Smooth muscle cell (in vitro differentiated cells): ENCODE data around the gene NUTF2. TPM values are rescaled to one million over a fixed set of nuclear protein-coding genes. Genes with fewer than 3 reads are reported as not detected.
"Not testable (repeated sequence)": the region's sequence is repeated elsewhere in the genome, so short reads cannot be mapped to it uniquely, and the experiment has no call there.

Source experiments
- DNase-seq: peaks from one replicate; lab custom pipeline; 2025; ENCODE audit not compliant: unreplicated experiment; lab: John Stamatoyannopoulos, UW
- H2AFZ ChIP-seq: fragments of 200-600 bp; sonication (generic); 2 replicates; pipeline ENCODE4 v1.6.0; 2016; ENCODE audit warnings: antibody characterized with exemption, low read depth, mild to moderate bottlenecking
- H3F3A ChIP-seq: fragments of 200-600 bp; sonication (generic); 2 replicates; pipeline ENCODE4 v1.6.0; 2017; ENCODE audit warnings: antibody characterized with exemption, low read depth
- H3K27ac ChIP-seq: fragments of 200-600 bp; sonication (generic); 2 replicates; pipeline ENCODE4 v1.5.1; 2016; ENCODE audit warnings: low read depth, mild to moderate bottlenecking
- H3K27me3 ChIP-seq: fragments of 200-600 bp; sonication (generic); 2 replicates; pipeline ENCODE4 v1.6.1; 2016; ENCODE audit warnings: low read depth, mild to moderate bottlenecking
- H3K36me3 ChIP-seq: fragments of 200-600 bp; sonication (generic); 2 replicates; pipeline ENCODE4 v1.5.1; 2016; ENCODE audit warnings: low read depth
- H3K4me1 ChIP-seq: fragments of 200-600 bp; sonication (generic); 2 replicates; pipeline ENCODE4 v1.5.1; 2016; ENCODE audit warnings: low read depth
- H3K4me2 ChIP-seq: fragments of 200-600 bp; sonication (generic); 2 replicates; pipeline ENCODE4 v1.6.0; 2016; ENCODE audit warnings: mild to moderate bottlenecking
- H3K4me3 ChIP-seq: fragments of 200-600 bp; sonication (generic); 2 replicates; pipeline ENCODE4 v1.5.1; 2016; ENCODE audit warnings: mild to moderate bottlenecking
- H3K79me2 ChIP-seq: fragments of 200-600 bp; sonication (generic); 2 replicates; pipeline ENCODE4 v1.6.0; 2016; ENCODE audit warnings: low read depth, mild to moderate bottlenecking
- H3K9ac ChIP-seq: fragments of 200-600 bp; sonication (generic); 2 replicates; pipeline ENCODE4 v1.6.0; 2016; ENCODE audit warnings: low read depth
- H3K9me3 ChIP-seq: fragments of 200-600 bp; sonication (generic); replicated peaks from 2 replicates; pipeline ENCODE4 v1.5.1; 2016; ENCODE audit warnings: low read depth
- H4K20me1 ChIP-seq: fragments of 200-600 bp; sonication (generic); 2 replicates; pipeline ENCODE4 v1.6.0; 2016; ENCODE audit warnings: low read depth
- CTCF ChIP-seq: fragments of 200-600 bp; sonication (generic); IDR thresholded peaks from 2 replicates; pipeline ENCODE4 v1.5.1; 2017; ENCODE audit warnings: borderline replicate concordance, mild to moderate bottlenecking, antibody characterized with exemption; ENCODE audit not compliant: insufficient read depth, poor library complexity, severe bottlenecking
- WGBS: methylation state at CpG from one replicate; pipeline ENCODE4 v1.1.7; 2016; ENCODE audit warnings: low lambda C conversion rate; 5-methylcytosine and 5-hydroxymethylcytosine counted together
- polyA plus RNA-seq: library from polyadenylated mRNA; unstranded; fragments of >200 nt; fragmentation: Nextera tagmentation; extraction: Ambion mirVana; gene quantifications from 2 replicates; pipeline ENCODE4 v1.2.1, GENCODE V29; 2016
- total RNA-seq: library from RNA; depleted of rRNA; stranded (reverse); fragments of >200 nt; gene quantifications from 2 replicates; pipeline ENCODE4 v1.2.3, GENCODE V29; 2014

The NUTF2 gene
- total and polyA plus RNA-seq, 2 experiments from 2014 or later = 115 to 202 TPM

DNA sequence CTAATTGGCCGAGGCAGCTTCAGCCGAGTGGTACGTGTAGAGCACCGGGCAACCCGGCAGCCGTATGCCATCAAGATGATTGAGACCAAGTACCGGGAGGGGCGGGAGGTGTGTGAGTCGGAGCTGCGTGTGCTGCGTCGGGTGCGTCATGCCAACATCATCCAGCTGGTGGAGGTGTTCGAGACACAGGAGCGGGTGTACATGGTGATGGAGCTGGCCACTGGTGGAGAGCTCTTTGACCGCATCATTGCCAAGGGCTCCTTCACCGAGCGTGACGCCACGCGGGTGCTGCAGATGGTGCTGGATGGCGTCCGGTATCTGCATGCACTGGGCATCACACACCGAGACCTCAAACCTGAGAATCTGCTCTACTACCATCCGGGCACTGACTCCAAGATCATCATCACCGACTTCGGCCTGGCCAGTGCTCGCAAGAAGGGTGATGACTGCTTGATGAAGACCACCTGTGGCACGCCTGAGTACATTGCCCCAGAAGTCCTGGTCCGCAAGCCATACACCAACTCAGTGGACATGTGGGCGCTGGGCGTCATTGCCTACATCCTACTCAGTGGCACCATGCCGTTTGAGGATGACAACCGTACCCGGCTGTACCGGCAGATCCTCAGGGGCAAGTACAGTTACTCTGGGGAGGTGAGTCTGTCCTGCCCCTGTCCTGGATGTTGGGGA lies 62.5 kb downstream of the NUTF2 start:
- Histone ChIP-seq H3K9ac (no peak overlapping the region), H3K36me3 (no peaks in the 10 kb centered on the region), H3K27ac (no peak overlapping the region), H2AFZ (no peak overlapping the region), H3K4me3 (no peak overlapping the region), H3K4me2 (no peak overlapping the region), H3K9me3 (no peaks in the 10 kb centered on the region), H3K79me2 (peaks cover 3% of the 10 kb centered on the region), H3F3A (no peaks in the 10 kb centered on the region), H3K27me3 (no peaks in the 10 kb centered on the region), H4K20me1 (peaks cover 73% of the 10 kb centered on the region), H3K4me1 (no peaks in the 10 kb centered on the region)
- TF ChIP-seq CTCF = no peak
- no peak for DNase-seq
- 98% methylated on average over 36 of the region's 36 CpGs for WGBS

DNA sequence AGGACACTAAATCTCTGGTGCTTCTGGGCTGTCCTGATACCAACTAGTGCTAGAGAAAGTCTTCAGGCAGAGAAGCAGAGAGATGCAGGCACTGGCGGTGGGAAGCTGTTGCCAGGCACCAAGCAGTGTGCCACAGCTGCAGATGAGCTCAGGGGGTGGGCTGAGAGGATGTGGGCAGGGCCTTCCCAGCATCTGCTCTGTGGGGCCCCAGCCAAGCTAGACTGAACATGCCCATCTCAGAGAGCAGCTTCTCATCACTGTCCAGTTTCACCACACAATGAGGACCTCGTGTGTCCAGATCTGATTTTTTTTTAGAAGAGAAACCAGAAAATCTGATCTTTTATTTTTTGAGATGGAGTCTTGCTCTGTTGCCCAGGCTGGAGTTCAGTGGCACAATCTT lies 63.4 kb downstream of the NUTF2 start:
- TF ChIP-seq CTCF = no peak
- peak; percentile 6 for DNase-seq
- Histone ChIP-seq H3K27ac (no peak overlapping the region), H3F3A (no peaks in the 10 kb centered on the region), H3K9ac (no peak overlapping the region), H3K79me2 (peaks cover 11% of the 10 kb centered on the region), H4K20me1 (peaks cover 79% of the 10 kb centered on the region), H3K9me3 (no peaks in the 10 kb centered on the region), H3K27me3 (no peaks in the 10 kb centered on the region), H3K4me1 (no peaks in the 10 kb centered on the region), H3K4me3 (no peak overlapping the region), H3K36me3 (no peaks in the 10 kb centered on the region), H3K4me2 (no peak overlapping the region), H2AFZ (no peak overlapping the region)
- 58% methylated on average over 2 of the region's 2 CpGs for WGBS

GRCh38 chr16:67914758-67915495 lies 68.2 kb downstream of the NUTF2 start:
- Histone ChIP-seq H3K27ac (no peak overlapping the region), H4K20me1 (peaks cover 86% of the 10 kb centered on the region), H3K4me1 (no peaks in the 10 kb centered on the region), H3K9ac (no peak overlapping the region), H3K4me2 (no peak overlapping the region), H2AFZ (no peak overlapping the region), H3K9me3 (no peaks in the 10 kb centered on the region), H3K4me3 (no peak overlapping the region), H3K79me2 (peaks cover 15% of the 10 kb centered on the region), H3K27me3 (no peaks in the 10 kb centered on the region), H3K36me3 (no peaks in the 10 kb centered on the region), H3F3A (peaks cover 10% of the 10 kb centered on the region)
- TF ChIP-seq CTCF = no peak
- no peak for DNase-seq
- WGBS = 73% methylated on average over 7 of the region's 7 CpGs

- H3K27ac ChIP-seq, H3K27me3 ChIP-seq, H2AFZ ChIP-seq, H3K4me1 ChIP-seq, DNase-seq, H3K4me3 ChIP-seq, H3K9me3 ChIP-seq, H3K9ac ChIP-seq, H3K4me2 ChIP-seq, H3K36me3 ChIP-seq: not testable (repeated sequence)
- peaks cover 20% of the 10 kb centered on the region for H3K79me2 ChIP-seq
- H4K20me1 ChIP-seq = peaks cover 89% of the 10 kb centered on the region
- 59% methylated on average over 2 of the region's 2 CpGs for WGBS
- peaks cover 10% of the 10 kb centered on the region for H3F3A ChIP-seq
These were observed 68.7 kb downstream of the NUTF2 start for GRCh38 chr16:67915496-67915769.
